CD4-positive, CD25-positive, alpha-beta regulatory T cell (primary cell): ENCODE data around the gene FBN1. TPM values are rescaled to one million over a fixed set of nuclear protein-coding genes. Genes with fewer than 3 reads are reported as not detected.

Source experiments
- ATAC-seq, 2 donors: fragments of 150-1000 bp; cut with Tn5 transposase; one replicate each; pipeline ENCODE4 v1.10.0; 2021; ENCODE audit warnings: low read depth in 2 of 2, moderate number of reproducible peaks in 2 of 2, moderate library complexity in 1 of 2
- DNase-seq, 3 donors: peaks; one replicate each; pipeline versions ENCODE4 v3.0.0 to v3.0.0-alpha.2; 2012 to 2022; ENCODE audit warnings: mixed read lengths in 1 of 3
- H3K27ac ChIP-seq: one replicate; pipeline ENCODE4 v1.7.0; 2013; ENCODE audit warnings: mild to moderate bottlenecking, low read length; ENCODE audit not compliant: insufficient read depth, poor library complexity, severe bottlenecking
- H3K27me3 ChIP-seq: one replicate; pipeline ENCODE4 v1.7.0; 2013; ENCODE audit warnings: low read length; ENCODE audit not compliant: control insufficient read depth, insufficient read depth
- H3K36me3 ChIP-seq: one replicate; pipeline ENCODE4 v1.7.0; 2013; ENCODE audit warnings: mild to moderate bottlenecking, low read length, moderate library complexity; ENCODE audit not compliant: control insufficient read depth, insufficient read depth
- H3K4me1 ChIP-seq: 2 replicates; pipeline ENCODE4 v1.7.0; 2013; ENCODE audit warnings: mild to moderate bottlenecking, low read length; ENCODE audit not compliant: insufficient read depth, control insufficient read depth, poor library complexity, severe bottlenecking
- H3K4me3 ChIP-seq: one replicate; pipeline ENCODE4 v1.7.0; 2013; ENCODE audit warnings: low read depth, mild to moderate bottlenecking, low read length, moderate library complexity
- H3K9me3 ChIP-seq, 2 experiments: 1 replicate in 1 of 2; 2 replicates in 1 of 2; pipeline ENCODE4 v1.7.0; 2013; ENCODE audit warnings: low read length in 2 of 2, mild to moderate bottlenecking in 1 of 2, moderate library complexity in 1 of 2; ENCODE audit not compliant: control insufficient read depth in 2 of 2
- H3K27ac Mint-ChIP-seq, 3 donors: one replicate each; pipeline ENCODE4 v1.8.0; 2020 to 2022; ENCODE audit warnings: mild to moderate bottlenecking in 3 of 3, mixed read lengths in 3 of 3, moderate library complexity in 2 of 3
- H3K27me3 Mint-ChIP-seq: one replicate; pipeline ENCODE4 v1.8.0; 2022; ENCODE audit warnings: mild to moderate bottlenecking, mixed read lengths
- H3K36me3 Mint-ChIP-seq: one replicate; pipeline ENCODE4 v1.8.0; 2020; ENCODE audit warnings: mixed read lengths
- H3K4me1 Mint-ChIP-seq, 4 donors: one replicate each; pipeline ENCODE4 v1.8.0; 2020 to 2022; ENCODE audit warnings: mixed read lengths in 4 of 4, mild to moderate bottlenecking in 1 of 4
- H3K4me3 Mint-ChIP-seq, 4 donors: one replicate each; pipeline ENCODE4 v1.8.0; 2020 to 2022; ENCODE audit warnings: mild to moderate bottlenecking in 4 of 4, mixed read lengths in 4 of 4, moderate library complexity in 3 of 4
- H3K9me3 Mint-ChIP-seq, 7 donors: one replicate each; pipeline ENCODE4 v1.8.0; 2020 to 2022; ENCODE audit warnings: mixed read lengths in 7 of 7, mild to moderate bottlenecking in 3 of 7, moderate library complexity in 2 of 7
- polyA plus RNA-seq, 4 donors: library from polyadenylated mRNA; unstranded; fragments of 300-500 nt; fragmentation: Illumina TruSeq; gene quantifications; one replicate each; pipeline ENCODE4 v1.2.3, GENCODE V29; 2021
- total RNA-seq: library from RNA; stranded (reverse); gene quantifications from one replicate; pipeline ENCODE4 v1.2.3, GENCODE V29; 2022

FBN1 gene
- total and polyA plus RNA-seq, 5 donors from 2014 or later: 0.72 TPM; not detected in 4

DNA sequence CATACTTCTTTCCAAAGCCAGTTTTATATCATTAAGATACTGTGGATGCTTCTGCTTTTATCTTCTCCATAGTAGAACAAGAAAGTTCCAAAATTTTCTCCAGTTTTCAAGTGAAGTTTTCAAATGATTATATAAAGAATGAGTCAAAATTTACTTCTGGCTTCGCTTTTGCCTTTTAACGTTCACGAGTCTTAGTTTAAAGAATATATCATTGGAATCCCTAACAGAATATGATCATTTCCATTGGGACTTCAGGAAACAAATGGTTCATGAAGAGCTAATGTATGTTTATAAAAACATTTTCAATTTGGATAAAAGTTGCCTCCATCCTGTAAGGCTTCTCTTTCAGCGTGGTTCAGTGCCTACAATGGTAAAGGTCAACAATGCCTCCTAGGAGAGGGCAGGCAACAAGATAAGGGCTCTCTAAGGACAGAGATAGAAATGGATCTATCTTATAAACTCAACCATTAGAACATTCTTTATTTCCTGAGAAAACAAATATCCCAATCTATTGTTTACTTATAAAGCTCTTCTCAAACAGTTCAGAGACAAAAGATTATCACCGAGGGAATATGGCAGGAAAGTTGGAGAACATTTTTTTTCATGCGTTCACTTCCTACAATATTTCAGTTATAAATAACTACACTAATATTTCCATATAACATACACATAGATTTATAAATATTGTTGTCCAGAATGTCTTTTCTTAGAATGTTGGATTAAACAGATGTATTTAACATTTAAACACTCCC is 60.5 kb downstream of the FBN1 start:
- H3K36me3 Mint-ChIP-seq: no peaks in the 10 kb centered on the region

DNA sequence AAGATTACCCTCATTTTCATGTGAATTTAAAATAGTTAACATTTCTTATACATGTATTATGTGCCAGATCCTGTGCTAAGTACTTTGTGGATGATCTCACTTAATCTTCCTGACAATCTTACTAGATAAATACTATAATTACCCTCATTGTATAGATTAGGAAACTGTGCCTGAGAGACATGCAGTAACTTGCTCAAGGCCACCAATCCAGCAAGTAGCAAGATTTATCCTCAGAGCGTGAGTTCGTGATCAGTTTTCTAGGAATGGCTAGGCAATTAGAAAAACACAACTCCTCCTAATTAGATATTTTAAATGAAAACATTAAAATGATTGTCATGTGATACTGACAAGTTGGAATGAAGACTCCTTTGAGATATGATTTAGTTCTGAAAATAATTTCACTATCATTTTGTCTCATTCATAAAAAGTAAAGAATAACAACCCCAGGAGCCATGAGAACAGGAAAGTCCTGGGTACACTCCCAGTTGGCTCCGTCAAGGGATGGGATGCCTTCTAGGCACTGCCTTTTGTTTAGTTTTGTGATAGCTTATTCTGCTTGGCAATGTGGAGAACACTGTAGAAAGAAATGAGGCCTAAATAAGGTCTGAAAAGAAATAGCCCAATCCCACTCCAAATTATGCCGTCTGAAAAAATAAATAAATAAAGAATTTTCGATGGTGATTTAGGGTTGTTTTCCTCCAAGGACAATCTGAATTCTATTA is 61.3 kb downstream of the FBN1 start:
- Mint-ChIP-seq H3K4me3 (no peak overlapping the region), H3K27me3 (no peaks in the 10 kb centered on the region), H3K9me3 (peaks cover 0 to 2% (median 0%) of the 10 kb centered on the region in 7 donors), H3K27ac (no peak overlapping the region), H3K36me3 (no peaks in the 10 kb centered on the region), H3K4me1 (no peaks in the 10 kb centered on the region)
- no peaks in the 10 kb centered on the region for H3K36me3 ChIP-seq
- H3K9me3 ChIP-seq: no peaks in the 10 kb centered on the region
- no peaks in the 10 kb centered on the region for H3K27me3 ChIP-seq
- H3K27ac ChIP-seq: no peak overlapping the region
- H3K4me1 ChIP-seq: no peaks in the 10 kb centered on the region
- no peak overlapping the region for H3K4me3 ChIP-seq
- no peak for ATAC-seq
- no peak for DNase-seq

More for the DNA sequence above, 60.5 kb downstream of the FBN1 start:
- Mint-ChIP-seq H3K27ac (no peak overlapping the region), H3K27me3 (no peaks in the 10 kb centered on the region), H3K4me3 (no peak overlapping the region), H3K4me1 (no peaks in the 10 kb centered on the region), H3K9me3 (peaks cover 0 to 2% (median 0%) of the 10 kb centered on the region in 7 donors)
- DNase-seq (no peak), ATAC-seq (no peak)
- Histone ChIP-seq H3K27me3 (no peaks in the 10 kb centered on the region), H3K36me3 (no peaks in the 10 kb centered on the region), H3K27ac (no peak overlapping the region), H3K4me1 (no peaks in the 10 kb centered on the region), H3K4me3 (no peak overlapping the region), H3K9me3 (no peaks in the 10 kb centered on the region)

- H3K27ac Mint-ChIP-seq: no peak overlapping the region
- no peak for ATAC-seq
- peaks cover 0 to 3% (median 0%) of the 10 kb centered on the region in 7 donors for H3K9me3 Mint-ChIP-seq
- DNase-seq: no peak
- H3K27me3 Mint-ChIP-seq: no peaks in the 10 kb centered on the region
- Histone ChIP-seq H3K27ac (no peak overlapping the region), H3K4me1 (no peaks in the 10 kb centered on the region), H3K27me3 (no peaks in the 10 kb centered on the region), H3K36me3 (no peaks in the 10 kb centered on the region), H3K9me3 (no peaks in the 10 kb centered on the region), H3K4me3 (no peak overlapping the region)
- H3K4me1 Mint-ChIP-seq: no peaks in the 10 kb centered on the region
- no peak overlapping the region for H3K4me3 Mint-ChIP-seq
- no peaks in the 10 kb centered on the region for H3K36me3 Mint-ChIP-seq
Observed at GRCh38 chr15:48582452-48583247, 62.9 kb downstream of the FBN1 start.

GRCh38 chr15:48581219-48581618 is 64.3 kb downstream of the FBN1 start:
- no peaks in the 10 kb centered on the region for H3K36me3 ChIP-seq
- no peaks in the 10 kb centered on the region for H3K27me3 Mint-ChIP-seq
- H3K9me3 ChIP-seq: no peaks in the 10 kb centered on the region
- no peaks in the 10 kb centered on the region for H3K27me3 ChIP-seq
- H3K27ac ChIP-seq: no peak overlapping the region
- peaks cover 0 to 5% (median under 1%) of the 10 kb centered on the region in 7 donors for H3K9me3 Mint-ChIP-seq
- no peak for ATAC-seq
- no peak overlapping the region for H3K27ac Mint-ChIP-seq
- no peaks in the 10 kb centered on the region for H3K36me3 Mint-ChIP-seq
- no peak overlapping the region for H3K4me3 ChIP-seq
- no peak for DNase-seq
- H3K4me1 ChIP-seq: no peaks in the 10 kb centered on the region
- no peak overlapping the region for H3K4me3 Mint-ChIP-seq
- H3K4me1 Mint-ChIP-seq: no peaks in the 10 kb centered on the region

- no peaks in the 10 kb centered on the region for H3K9me3 ChIP-seq
- Mint-ChIP-seq H3K4me3 (no peak overlapping the region), H3K27ac (no peak overlapping the region), H3K36me3 (no peaks in the 10 kb centered on the region), H3K9me3 (peaks cover 0 to 7% (median 2%) of the 10 kb centered on the region in 7 donors), H3K27me3 (no peaks in the 10 kb centered on the region), H3K4me1 (no peaks in the 10 kb centered on the region)
- H3K27ac ChIP-seq: no peak overlapping the region
- no peak for DNase-seq
- H3K27me3 ChIP-seq: no peaks in the 10 kb centered on the region
- H3K4me1 ChIP-seq: no peaks in the 10 kb centered on the region
- no peaks in the 10 kb centered on the region for H3K36me3 ChIP-seq
- ATAC-seq: no peak
- H3K4me3 ChIP-seq: no peak overlapping the region
Observed at GRCh38 chr15:48580736-48581135, 64.8 kb downstream of the FBN1 start.

DNA sequence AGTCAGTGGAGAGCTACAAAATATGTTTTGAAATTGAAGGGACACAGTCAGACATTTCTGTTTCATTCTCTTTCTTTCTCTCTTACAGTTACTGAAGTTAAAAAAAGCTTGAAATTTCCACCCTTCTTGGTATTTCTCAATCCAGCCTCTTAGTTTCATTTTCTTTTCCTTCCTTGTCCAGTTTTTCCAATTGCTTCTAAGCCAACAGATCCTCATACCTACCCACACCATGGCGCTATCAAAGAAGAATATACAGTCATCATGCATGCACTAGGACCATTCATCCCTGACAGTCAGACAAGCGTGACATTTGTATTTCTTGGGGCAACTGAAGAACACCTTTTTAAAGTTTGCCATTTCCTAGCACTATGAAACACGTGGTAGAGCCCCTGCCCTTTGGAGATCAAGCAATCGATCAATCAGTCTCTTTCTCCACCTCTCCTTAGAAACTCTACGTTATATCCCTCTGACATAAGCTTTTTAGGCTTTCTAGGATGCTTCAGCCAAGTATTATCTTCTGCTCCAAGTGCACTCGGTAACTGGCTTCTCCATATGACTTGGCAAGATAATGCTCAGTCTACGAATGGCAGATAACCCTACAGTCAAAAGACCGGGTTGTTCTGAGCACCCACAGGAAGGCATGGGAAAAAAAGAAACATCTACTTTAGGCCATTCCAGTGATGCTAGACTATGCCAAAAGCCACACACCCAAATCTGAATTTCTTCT is 65.4 kb downstream of the FBN1 start:
- Histone ChIP-seq H3K36me3 (no peaks in the 10 kb centered on the region), H3K27me3 (no peaks in the 10 kb centered on the region), H3K4me3 (no peak overlapping the region), H3K4me1 (no peaks in the 10 kb centered on the region), H3K9me3 (no peaks in the 10 kb centered on the region), H3K27ac (no peak overlapping the region)
- H3K27me3 Mint-ChIP-seq: no peaks in the 10 kb centered on the region
- DNase-seq (no peak), ATAC-seq (no peak)
- H3K4me1 Mint-ChIP-seq: no peaks in the 10 kb centered on the region
- H3K36me3 Mint-ChIP-seq: no peaks in the 10 kb centered on the region
- no peak overlapping the region for H3K27ac Mint-ChIP-seq
- no peak overlapping the region for H3K4me3 Mint-ChIP-seq
- H3K9me3 Mint-ChIP-seq: peaks cover 0 to 7% (median 2%) of the 10 kb centered on the region in 7 donors

DNA sequence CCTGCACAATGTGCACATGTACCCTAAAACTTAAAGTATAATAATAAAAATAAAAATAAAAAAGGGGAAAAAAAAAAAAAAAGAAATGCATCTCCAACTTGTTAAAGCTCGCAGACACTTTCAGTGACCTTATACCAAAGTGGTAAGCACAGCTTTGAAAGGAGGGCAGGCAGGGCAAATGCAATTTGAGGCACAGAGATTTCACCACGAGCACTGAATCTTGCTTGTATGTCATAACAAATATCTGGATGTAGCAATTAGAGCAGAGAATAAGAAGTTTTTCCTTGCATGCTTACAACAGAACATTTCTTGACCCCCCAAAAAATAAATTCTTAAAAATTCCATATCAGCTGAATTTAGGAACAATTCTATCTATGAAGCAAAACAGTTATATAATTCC is 66.5 kb downstream of the FBN1 start:
- Histone ChIP-seq H3K4me1 (no peaks in the 10 kb centered on the region), H3K4me3 (no peak overlapping the region), H3K27ac (no peak overlapping the region), H3K9me3 (no peaks in the 10 kb centered on the region), H3K36me3 (no peaks in the 10 kb centered on the region), H3K27me3 (no peaks in the 10 kb centered on the region)
- no peak for DNase-seq
- H3K9me3 Mint-ChIP-seq: peaks cover 0 to 7% (median 2%) of the 10 kb centered on the region in 7 donors
- no peaks in the 10 kb centered on the region for H3K4me1 Mint-ChIP-seq
- no peak overlapping the region for H3K4me3 Mint-ChIP-seq
- ATAC-seq: no peak
- no peaks in the 10 kb centered on the region for H3K36me3 Mint-ChIP-seq
- no peaks in the 10 kb centered on the region for H3K27me3 Mint-ChIP-seq
- no peak overlapping the region for H3K27ac Mint-ChIP-seq
